GM21529 (cell line): ENCODE data around the gene XPNPEP1.

Experiments
- ATAC-seq: cut with Tn5 transposase; IDR thresholded peaks from one replicate; pipeline ENCODE4 v1.9.1; 2021; ENCODE audit not compliant: unreplicated experiment

XPNPEP1 gene

GRCh38 chr10:109866995-109867635, 56.2 kb downstream of the XPNPEP1 start:
- no peak for ATAC-seq

GRCh38 chr10:109866168-109866994, 56.9 kb downstream of the XPNPEP1 start:
- ATAC-seq: no peak

- ATAC-seq: no peak
These were observed 59.5 kb downstream of the XPNPEP1 start for GRCh38 chr10:109863775-109864174.

- ATAC-seq: no peak
These were observed 60.6 kb downstream of the XPNPEP1 start for GRCh38 chr10:109862738-109863137.

- no peak for ATAC-seq
These were observed 61.3 kb downstream of the XPNPEP1 start for GRCh38 chr10:109862041-109862440.

- ATAC-seq: no peak
These were observed 62.2 kb downstream of the XPNPEP1 start for GRCh38 chr10:109861081-109861480.

- no peak for ATAC-seq
These were observed 64.1 kb downstream of the XPNPEP1 start for GRCh38 chr10:109859221-109859620.

DNA sequence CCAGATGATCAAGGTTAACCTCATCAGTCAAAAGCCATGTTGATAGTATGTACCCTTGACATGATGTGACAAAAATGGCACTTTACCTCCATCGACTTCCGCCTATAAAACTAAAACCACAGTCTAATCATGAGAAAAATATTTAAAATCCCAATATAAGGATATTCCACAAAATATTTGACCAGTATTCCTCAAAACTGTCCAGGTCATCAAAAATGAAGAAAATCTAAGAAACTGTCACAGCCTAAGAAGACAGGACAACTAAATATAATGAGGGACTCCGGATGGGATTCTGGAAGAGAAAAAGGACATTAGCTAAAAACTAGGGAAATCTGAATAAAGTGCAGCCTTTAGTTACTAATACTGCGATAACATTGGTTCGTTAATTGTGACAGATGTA, 67.6 kb downstream of the XPNPEP1 start:
- no peak for ATAC-seq

DNA sequence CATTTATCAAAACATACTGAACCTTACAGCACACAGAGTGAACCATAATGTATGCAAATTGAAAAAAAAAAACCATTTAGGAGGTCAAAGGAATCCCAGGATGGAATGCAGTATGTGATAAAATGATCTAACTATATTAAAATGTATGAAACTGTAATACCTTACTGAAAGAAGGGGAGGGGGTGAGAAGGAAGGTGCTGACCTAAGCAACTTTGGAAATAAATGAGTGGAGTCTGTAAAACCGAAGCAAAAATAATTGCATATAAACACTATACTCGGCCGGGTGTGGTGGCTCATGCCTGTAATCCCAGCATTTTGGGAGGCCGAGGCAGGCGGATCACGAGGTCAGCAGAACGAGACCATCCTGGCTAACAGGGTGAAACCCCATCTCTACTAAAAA, 69.4 kb downstream of the XPNPEP1 start:
- no peak for ATAC-seq

DNA sequence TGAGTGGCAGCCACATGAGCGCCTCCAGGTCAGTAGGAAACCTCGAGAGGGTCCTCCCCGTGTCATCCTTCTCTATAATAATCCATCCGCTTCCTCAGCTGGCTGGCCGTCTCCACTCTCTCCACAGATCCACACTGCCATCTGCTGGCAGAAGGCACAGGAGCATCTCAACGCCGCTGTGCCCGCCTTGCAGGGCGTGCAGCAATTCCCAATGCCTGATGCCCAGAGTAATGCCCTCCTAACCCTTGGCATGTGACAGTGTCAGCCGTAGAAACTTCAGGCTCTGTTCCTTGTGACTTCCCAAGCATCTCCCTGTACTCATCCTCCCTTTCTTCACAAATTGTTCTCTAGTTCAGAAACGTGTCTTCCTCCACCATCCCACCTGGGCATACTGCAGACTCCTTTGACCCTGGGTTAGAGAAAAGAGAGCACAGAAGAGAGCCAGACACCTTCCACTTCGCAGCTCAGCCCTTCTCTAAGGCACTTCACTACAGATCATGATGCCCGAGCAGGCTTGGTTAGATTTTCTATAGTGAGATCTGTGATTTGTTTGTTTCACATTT, 70.8 kb downstream of the XPNPEP1 start:
- ATAC-seq: peak; percentile 99

DNA sequence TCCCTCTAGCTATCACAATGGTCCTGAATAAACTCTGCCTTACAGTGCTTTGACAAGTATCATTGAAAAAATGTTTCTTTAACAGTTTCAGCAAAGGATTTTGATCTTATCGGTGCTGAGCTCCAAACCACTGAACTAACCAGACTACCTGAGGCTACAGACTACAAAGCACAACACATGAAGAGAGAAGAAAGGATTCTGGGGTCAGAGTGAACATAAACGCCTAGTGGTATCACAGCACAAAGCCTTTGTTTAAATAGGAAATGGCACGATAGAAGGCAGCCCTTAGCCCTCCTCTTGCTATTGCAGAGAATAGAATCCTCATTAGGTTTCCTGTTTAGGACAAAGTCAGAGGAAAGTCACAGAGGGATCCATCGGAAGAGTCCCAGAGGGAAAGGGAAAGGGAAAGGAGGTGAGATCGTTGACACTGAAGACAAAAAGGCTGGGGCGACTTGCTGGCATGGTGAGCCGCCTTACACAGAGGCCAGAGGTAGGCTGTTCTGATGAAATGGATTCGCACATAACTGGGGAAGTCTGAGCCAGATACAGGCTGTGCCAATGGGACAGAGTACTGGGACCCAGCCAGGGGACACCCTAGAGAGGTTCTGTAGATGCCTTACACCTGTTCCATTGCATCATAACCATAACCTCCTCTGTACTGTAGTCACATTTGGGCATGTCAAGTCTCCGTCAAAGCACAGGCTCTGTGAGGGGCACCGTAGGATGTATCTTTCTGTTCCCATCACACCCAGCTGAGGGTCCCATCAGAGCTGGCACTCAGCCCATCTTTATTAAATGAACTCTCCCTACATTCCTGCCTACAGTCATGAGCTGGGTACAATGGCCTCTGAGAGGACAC, 71.5 kb downstream of the XPNPEP1 start:
- ATAC-seq: peak; percentile 14

DNA sequence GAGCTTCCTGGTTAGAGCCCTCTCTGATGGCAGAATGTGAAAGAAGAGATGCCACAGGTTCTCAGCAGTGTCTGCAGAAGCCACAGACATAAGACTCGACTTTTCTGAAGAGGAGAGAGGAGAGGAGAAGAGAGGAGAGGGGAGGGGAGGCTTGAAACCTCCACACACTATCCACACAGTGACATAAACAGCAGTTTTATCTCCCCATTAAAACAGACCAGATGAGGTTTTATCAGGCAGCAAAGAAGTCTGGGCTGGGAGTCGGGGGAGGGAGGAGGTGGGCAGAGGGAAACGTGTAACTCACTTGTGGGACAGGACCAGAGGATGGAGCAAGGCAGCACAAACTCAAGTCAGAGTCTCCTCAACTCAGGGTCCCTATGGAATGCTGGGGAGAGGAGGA, 76.5 kb downstream of the XPNPEP1 start:
- no peak for ATAC-seq

DNA sequence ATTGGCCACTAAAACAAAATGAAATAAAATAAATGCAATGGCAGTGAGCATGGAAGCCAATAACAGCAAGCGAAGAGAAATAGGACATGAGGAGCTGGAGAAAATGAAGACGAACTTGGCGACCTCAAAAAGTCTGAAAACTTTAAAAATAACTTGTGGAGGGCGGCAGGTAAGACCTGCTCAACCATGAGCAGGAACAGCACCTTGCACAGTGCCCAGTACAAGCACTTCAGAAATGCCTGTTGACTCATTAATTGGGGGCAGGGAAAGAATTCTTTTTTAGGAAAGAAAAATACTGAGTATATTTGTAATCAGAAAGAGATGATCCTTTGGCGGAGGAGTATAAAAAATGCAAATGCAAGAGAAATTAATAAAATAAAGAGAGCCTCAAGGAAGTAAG, 78.0 kb downstream of the XPNPEP1 start:
- ATAC-seq: no peak

DNA sequence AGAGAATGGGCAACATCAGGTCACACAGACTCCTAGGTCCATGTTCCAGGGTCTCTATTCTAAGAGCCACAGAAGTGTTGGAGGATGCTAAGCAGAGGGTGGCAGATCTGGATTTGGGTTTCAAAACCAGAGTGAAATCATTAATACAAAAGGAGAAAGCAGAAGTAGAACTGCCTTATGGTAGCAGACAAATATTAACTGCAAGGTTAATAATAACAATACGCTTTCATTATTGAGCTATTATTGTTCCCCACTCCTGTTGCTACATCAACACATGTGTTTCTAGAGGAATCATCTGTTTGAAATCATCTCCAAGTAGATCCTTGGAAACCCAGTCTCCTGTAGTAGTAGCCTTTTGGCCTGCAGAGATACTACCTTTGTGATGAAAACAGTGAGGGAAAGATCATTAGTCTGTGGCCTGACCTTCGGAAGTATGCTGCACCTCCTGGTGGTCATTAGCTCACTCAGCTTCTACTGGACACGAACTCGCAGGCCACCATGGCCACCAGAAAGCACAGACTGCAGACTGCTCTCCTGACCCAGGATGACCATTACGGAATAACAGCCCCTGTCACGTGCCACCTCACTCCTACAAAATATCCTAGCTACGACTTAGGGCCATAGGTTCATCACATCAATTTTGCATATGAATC, 84.6 kb downstream of the XPNPEP1 start:
- ATAC-seq: no peak

DNA sequence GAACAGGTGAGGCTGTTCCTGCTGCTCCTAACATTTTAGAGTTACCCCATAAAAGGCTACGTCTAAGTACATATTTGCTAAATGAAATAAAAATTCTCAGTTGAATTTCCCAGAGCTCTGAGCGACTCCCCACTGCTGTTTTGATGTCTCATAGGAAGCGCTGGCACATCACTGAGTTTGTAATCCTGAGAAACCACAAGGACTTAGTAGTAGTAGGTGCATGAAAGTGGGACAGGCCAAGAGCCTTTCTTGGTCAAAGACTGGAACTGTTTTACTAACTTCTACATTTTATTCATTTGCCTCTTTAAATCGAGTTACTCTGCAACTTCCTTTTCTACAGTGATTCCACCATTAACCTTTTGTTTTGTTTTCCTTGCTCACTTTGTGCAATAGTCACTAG, 85.9 kb downstream of the XPNPEP1 start:
- ATAC-seq: no peak

GRCh38 chr10:109835257-109835656, 88.1 kb downstream of the XPNPEP1 start:
- no peak for ATAC-seq

DNA sequence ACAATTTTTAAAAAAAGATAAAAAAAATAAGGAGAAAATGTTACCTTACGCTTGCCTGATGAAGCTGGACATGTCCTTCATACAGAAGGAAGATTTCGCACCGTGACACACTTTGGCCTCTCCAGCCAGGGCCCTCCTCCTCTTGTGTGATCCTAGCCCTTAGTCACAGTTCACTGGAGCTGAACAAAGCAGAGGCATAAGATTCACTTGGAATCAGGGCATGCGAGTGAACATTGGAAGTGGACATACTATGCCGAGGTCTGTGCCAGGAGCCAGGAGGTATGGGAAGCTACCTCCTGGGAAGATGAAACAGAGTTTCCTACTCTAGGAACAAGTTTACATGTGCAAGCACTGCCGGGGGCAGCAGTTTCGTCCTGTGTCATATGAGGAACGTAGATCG, 91.5 kb downstream of the XPNPEP1 start:
- ATAC-seq: no peak

GRCh38 chr10:109824206-109824605, 99.1 kb downstream of the XPNPEP1 start:
- ATAC-seq: no peak

GRCh38 chr10:109823196-109823595, 100.1 kb downstream of the XPNPEP1 start:
- no peak for ATAC-seq

GRCh38 chr10:109821672-109822071, 101.6 kb downstream of the XPNPEP1 start:
- ATAC-seq: no peak
